Kidney glomerular epithelial cell (primary cell): Measurements from ENCODE around the gene SAMD4A.

ENCODE experiments used
- DNase-seq: peaks from one replicate; lab custom pipeline; 2025; lab: John Stamatoyannopoulos, UW

SAMD4A gene

GRCh38 chr14:54566410-54567223 is at the start of gene SAMD4A:
TSS of gene SAMD4A (plus strand) at chr14:54567128. CDS start at chr14:54567917, 789 bp downstream.
- DNase-seq: peak; percentile 60

GRCh38 chr14:54524410-54524809 is 42.5 kb upstream of the SAMD4A start:
- no peak for DNase-seq

- no peak for DNase-seq
Observed at GRCh38 chr14:54528973-54529372, 38.0 kb upstream of the SAMD4A start.

GRCh38 chr14:54529811-54530210 is 37.1 kb upstream of the SAMD4A start:
- no peak for DNase-seq

- DNase-seq: no peak
Observed at GRCh38 chr14:54532111-54533012, 34.6 kb upstream of the SAMD4A start.

- DNase-seq: no peak
Observed at GRCh38 chr14:54533100-54533499, 33.8 kb upstream of the SAMD4A start.

- no peak for DNase-seq
Observed at GRCh38 chr14:54535126-54535525, 31.8 kb upstream of the SAMD4A start.

GRCh38 chr14:54535646-54536045 is 31.3 kb upstream of the SAMD4A start:
- DNase-seq: no peak

GRCh38 chr14:54537651-54538050 is 29.3 kb upstream of the SAMD4A start:
- no peak for DNase-seq

- no peak for DNase-seq
Observed at GRCh38 chr14:54538055-54538454, 28.9 kb upstream of the SAMD4A start.

GRCh38 chr14:54547583-54547982 is 19.3 kb upstream of the SAMD4A start:
- DNase-seq: no peak

- no peak for DNase-seq
Observed at GRCh38 chr14:54548491-54548890, 18.4 kb upstream of the SAMD4A start.

- no peak for DNase-seq
Observed at GRCh38 chr14:54549862-54550261, 17.1 kb upstream of the SAMD4A start.

- no peak for DNase-seq
Observed at GRCh38 chr14:54550514-54550913, 16.4 kb upstream of the SAMD4A start.

- no peak for DNase-seq
Observed at GRCh38 chr14:54554401-54554800, 12.5 kb upstream of the SAMD4A start.

GRCh38 chr14:54555651-54556050 is 11.3 kb upstream of the SAMD4A start:
- DNase-seq: no peak

- no peak for DNase-seq
Observed at GRCh38 chr14:54556535-54556934, 10.4 kb upstream of the SAMD4A start.

- peak; percentile 73 for DNase-seq
Observed at GRCh38 chr14:54562334-54562733, 4.6 kb upstream of the SAMD4A start.

GRCh38 chr14:54564071-54564867 is 2.7 kb upstream of the SAMD4A start:
- DNase-seq: peak; percentile 68

- peak; percentile 58 for DNase-seq
Observed at GRCh38 chr14:54564868-54565784, 1.8 kb upstream of the SAMD4A start.

GRCh38 chr14:54565785-54566409 is 1.0 kb upstream of the SAMD4A start:
- peak; percentile 85 for DNase-seq
